ACC112 (cell line): ENCODE results near the gene NUSAP1.
"Not testable (repeated sequence)": the region's sequence is repeated elsewhere in the genome, so short reads cannot be mapped to it uniquely, and the experiment has no call there.

Experiments used
- H2AFZ ChIP-seq: fragments of 200-600 bp; sonication (generic); one replicate; pipeline ENCODE4 v1.6.0; 2017; ENCODE audit warnings: antibody characterized with exemption, low read length; ENCODE audit not compliant: unreplicated experiment
- H3K27ac ChIP-seq: fragments of 200-600 bp; sonication (generic); 2 replicates; pipeline ENCODE4 v1.5.1; 2014; ENCODE audit warnings: low read depth, mild to moderate bottlenecking, antibody characterized with exemption, low read length, moderate library complexity
- H3K27me3 ChIP-seq: fragments of 200-600 bp; sonication (generic); 2 replicates; pipeline ENCODE4 v1.6.1; 2014; ENCODE audit warnings: mild to moderate bottlenecking, antibody characterized with exemption, low read length, moderate library complexity, mixed read lengths; ENCODE audit not compliant: insufficient read depth
- H3K36me3 ChIP-seq: fragments of 200-600 bp; sonication (generic); 2 replicates; pipeline ENCODE4 v1.6.1; 2016; ENCODE audit warnings: mild to moderate bottlenecking, antibody characterized with exemption, low read length, moderate library complexity, mixed read lengths; ENCODE audit not compliant: insufficient read depth
- H3K4me1 ChIP-seq: fragments of 200-600 bp; sonication (generic); one replicate; pipeline ENCODE4 v1.6.1; 2016; ENCODE audit warnings: low read length, mixed read lengths; ENCODE audit not compliant: insufficient read depth, unreplicated experiment, control insufficient read depth
- H3K4me3 ChIP-seq: fragments of 200-600 bp; sonication (generic); 2 replicates; pipeline ENCODE4 v1.5.1; 2014; ENCODE audit warnings: mild to moderate bottlenecking, low read depth, low read length
- H3K79me2 ChIP-seq: fragments of 200-600 bp; sonication (generic); one replicate; pipeline ENCODE4 v1.6.0; 2016; ENCODE audit warnings: low read length; ENCODE audit not compliant: control insufficient read depth, unreplicated experiment, insufficient read depth

NUSAP1 gene

GRCh38 chr15:41416128-41416741 is 83.6 kb downstream of the NUSAP1 start:
- Histone ChIP-seq H3K27ac (peak overlapping the region; percentile 40; the same call in 1 of the 2 replicates), H2AFZ (peak overlapping the region; percentile 19), H3K79me2 (peaks cover 55% of the 10 kb centered on the region), H3K4me1 (peaks cover 16% of the 10 kb centered on the region), H3K4me3 (peak overlapping the region; percentile 85), H3K27me3 (no peaks in the 10 kb centered on the region), H3K36me3 (no peaks in the 10 kb centered on the region)

GRCh38 chr15:41416742-41417417 is 84.2 kb downstream of the NUSAP1 start, which contains the start of gene RTF1:
Gene RTF1 (plus strand): TSS chr15:41417095. CDS start chr15:41417116, 21 bp downstream.
- H3K36me3 ChIP-seq: no peaks in the 10 kb centered on the region
- peak within 1 kb of the TSS; percentile 58 for H2AFZ ChIP-seq
- peaks cover 61% of the 10 kb centered on the region for H3K79me2 ChIP-seq
- no peaks in the 10 kb centered on the region for H3K27me3 ChIP-seq
- H3K4me1 ChIP-seq: peaks cover 16% of the 10 kb centered on the region
- peak within 1 kb of the TSS; percentile 40 for H3K27ac ChIP-seq
- peak within 1 kb of the TSS; percentile 85 for H3K4me3 ChIP-seq

GRCh38 chr15:41417418-41418195 is 84.9 kb downstream of the NUSAP1 start:
- H3K36me3 ChIP-seq: no peaks in the 10 kb centered on the region
- H3K27ac ChIP-seq: peak overlapping the region; percentile 40
- peak overlapping the region; percentile 58 for H2AFZ ChIP-seq
- peaks cover 16% of the 10 kb centered on the region for H3K4me1 ChIP-seq
- peak overlapping the region; percentile 85 for H3K4me3 ChIP-seq
- no peaks in the 10 kb centered on the region for H3K27me3 ChIP-seq
- H3K79me2 ChIP-seq: peaks cover 68% of the 10 kb centered on the region

GRCh38 chr15:41423979-41424659 is 91.4 kb downstream of the NUSAP1 start:
- H3K36me3 ChIP-seq: no peaks in the 10 kb centered on the region
- peaks cover 3% of the 10 kb centered on the region for H3K4me1 ChIP-seq
- H3K27ac ChIP-seq: no peak overlapping the region
- no peaks in the 10 kb centered on the region for H3K27me3 ChIP-seq
- H2AFZ ChIP-seq: no peak overlapping the region
- H3K4me3 ChIP-seq: no peak overlapping the region
- peaks cover 65% of the 10 kb centered on the region for H3K79me2 ChIP-seq

GRCh38 chr15:41424809-41425208 is 92.1 kb downstream of the NUSAP1 start:
- Histone ChIP-seq H3K4me1 (no peaks in the 10 kb centered on the region), H3K27me3 (no peaks in the 10 kb centered on the region), H3K79me2 (peaks cover 64% of the 10 kb centered on the region), H3K4me3 (no peak overlapping the region), H3K27ac (no peak overlapping the region), H3K36me3 (no peaks in the 10 kb centered on the region), H2AFZ (no peak overlapping the region)

GRCh38 chr15:41425907-41426306 is 93.2 kb downstream of the NUSAP1 start:
- H3K36me3 ChIP-seq, H3K27ac ChIP-seq, H2AFZ ChIP-seq, H3K27me3 ChIP-seq, H3K4me1 ChIP-seq, H3K4me3 ChIP-seq: not testable (repeated sequence)
- H3K79me2 ChIP-seq: peaks cover 56% of the 10 kb centered on the region

- peaks cover 36% of the 10 kb centered on the region for H3K79me2 ChIP-seq
- H3K4me3 ChIP-seq: no peak overlapping the region
- peak overlapping the region; percentile 23; the same call in 1 of the 2 replicates for H3K27ac ChIP-seq
- H3K27me3 ChIP-seq: no peaks in the 10 kb centered on the region
- no peak overlapping the region for H2AFZ ChIP-seq
- no peaks in the 10 kb centered on the region for H3K4me1 ChIP-seq
- no peaks in the 10 kb centered on the region for H3K36me3 ChIP-seq
Measured at GRCh38 chr15:41429003-41429890, 96.6 kb downstream of the NUSAP1 start.
